CD4-positive, alpha-beta T cell (primary cell): ENCODE results near the gene YWHAG. TPM values are rescaled to one million over a fixed set of nuclear protein-coding genes. Genes with fewer than 3 reads are reported as not detected.
"Not testable (repeated sequence)": the region's sequence is repeated elsewhere in the genome, so short reads cannot be mapped to it uniquely, and the experiment has no call there.

Experiments
- ATAC-seq: fragments of 200-7000 bp; cut with Tn5 transposase; one replicate; pipeline ENCODE4 v1.10.0; 2022; ENCODE audit warnings: mild to moderate bottlenecking; ENCODE audit not compliant: poor library complexity
- CTCF ChIA-PET: fragments of 350-600 bp; sonication (Branson Sonifier 250); formaldehyde crosslinking; loops from one replicate; lab custom pipeline; 2021; ENCODE audit warnings: antibody characterized with exemption, inconsistent platforms; lab: Charles Lee
- POLR2A ChIA-PET: fragments of 350-600 bp; sonication (Branson Sonifier 250); formaldehyde crosslinking; loops from one replicate; lab custom pipeline; 2021; ENCODE audit warnings: antibody characterized with exemption, inconsistent platforms; lab: Charles Lee
- DNase-seq, 14 experiments: peaks; one replicate each; pipeline ENCODE4 v3.0.0-alpha.2; 2013 to 2020; ENCODE audit warnings: mixed read lengths in 2 of 14
- H3K27ac ChIP-seq, 2 donors: one replicate each; pipeline versions ENCODE4 v1.5.1 to v1.7.0; 2013; ENCODE audit warnings: low read length in 2 of 2, low read depth in 1 of 2, mild to moderate bottlenecking in 1 of 2
- H3K27me3 ChIP-seq, 2 experiments: 1 replicate in 1 of 2; 2 replicates in 1 of 2; pipeline versions ENCODE4 v1.6.1 to v1.7.0; 2013; ENCODE audit warnings: low read length in 2 of 2, control low read depth in 1 of 2, mild to moderate bottlenecking in 1 of 2, moderate library complexity in 1 of 2; ENCODE audit not compliant: insufficient read depth in 2 of 2, control insufficient read depth in 1 of 2
- H3K36me3 ChIP-seq: one replicate; pipeline ENCODE4 v1.6.1; 2013; ENCODE audit warnings: low read length, control low read depth; ENCODE audit not compliant: insufficient read depth
- H3K4me1 ChIP-seq: one replicate; pipeline ENCODE4 v1.6.1; 2013; ENCODE audit warnings: low read length, control low read depth; ENCODE audit not compliant: insufficient read depth
- H3K4me3 ChIP-seq: one replicate; pipeline ENCODE4 v1.5.1; 2013; ENCODE audit warnings: mild to moderate bottlenecking, low read length, moderate library complexity
- H3K9me3 ChIP-seq, 2 experiments: 1 replicate in 1 of 2; 2 replicates in 1 of 2; pipeline versions ENCODE4 v1.6.1 to v1.7.0; 2013; ENCODE audit warnings: low read length in 2 of 2, mild to moderate bottlenecking in 2 of 2, control low read depth in 1 of 2, moderate library complexity in 1 of 2; ENCODE audit not compliant: control insufficient read depth in 1 of 2, insufficient read depth in 1 of 2
- H3K27ac Mint-ChIP-seq: one replicate; pipeline ENCODE4 v1.8.0; 2020; ENCODE audit warnings: mixed read lengths
- H3K27me3 Mint-ChIP-seq: one replicate; pipeline ENCODE4 v1.8.0; 2021; ENCODE audit warnings: mixed read lengths
- H3K36me3 Mint-ChIP-seq: one replicate; pipeline ENCODE4 v1.8.0; 2021; ENCODE audit warnings: low read depth, mixed read lengths
- H3K4me1 Mint-ChIP-seq: one replicate; pipeline ENCODE4 v1.8.0; 2021; ENCODE audit warnings: low read depth, mixed read lengths
- H3K4me3 Mint-ChIP-seq: one replicate; pipeline ENCODE4 v1.8.0; 2020; ENCODE audit warnings: mild to moderate bottlenecking, mixed read lengths
- H3K9me3 Mint-ChIP-seq: one replicate; pipeline ENCODE4 v1.8.0; 2020; ENCODE audit warnings: mixed read lengths
- CTCF ChIP-seq: fragments of 200-600 bp; IDR thresholded peaks from one replicate; pipeline ENCODE4 v1.8.0; 2022; ENCODE audit warnings: antibody characterized with exemption, mild to moderate bottlenecking
- intact Hi-C, 2 experiments: fragments of 100-400 bp; cut with DNase I in 1 of 2; cut with micrococcal nuclease in 1 of 2; formaldehyde crosslinking; loops; one replicate each; pipeline versions ENCODE4 v1.15.1 to v1.9.0; 2023 to 2025; cut with DNase I, micrococcal nuclease
- total RNA-seq, 174 experiments: library from RNA in 2 of 174; stranded (reverse) in 2 of 174; gene quantifications; one replicate each; pipeline ENCODE4 v1.2.3 and lab custom pipeline; 2021 to 2026

Gene YWHAG
- total RNA-seq, 2 experiments from 2014 or later = 23.4 to 24.3 TPM

- no peak for DNase-seq
These were observed 46.9 kb upstream of the YWHAG start for GRCh38 chr7:76405738-76406137.

GRCh38 chr7:76403780-76404494 lies 45.1 kb upstream of the YWHAG start:
- no peak overlapping the region for H3K4me3 Mint-ChIP-seq
- no peaks in the 10 kb centered on the region for H3K9me3 Mint-ChIP-seq
- Histone ChIP-seq H3K9me3 (no peaks in the 10 kb centered on the region), H3K4me3 (no peak overlapping the region), H3K27ac (no peak overlapping the region), H3K4me1 (no peaks in the 10 kb centered on the region), H3K36me3 (no peaks in the 10 kb centered on the region), H3K27me3 (no peaks in the 10 kb centered on the region)
- no peaks in the 10 kb centered on the region for H3K27me3 Mint-ChIP-seq
- CTCF ChIA-PET = no interaction called here
- ATAC-seq (no peak), DNase-seq (no peak)
- intact Hi-C loops = no loop called here
- no peaks in the 10 kb centered on the region for H3K36me3 Mint-ChIP-seq
- POLR2A ChIA-PET = no interaction called here
- no peak overlapping the region for H3K27ac Mint-ChIP-seq
- H3K4me1 Mint-ChIP-seq = no peaks in the 10 kb centered on the region
- TF ChIP-seq CTCF = no peak

More at GRCh38 chr7:76405738-76406137, 46.9 kb upstream of the YWHAG start:
- no peak overlapping the region for H3K4me3 ChIP-seq
- POLR2A ChIA-PET = no interaction called here
- H3K27ac ChIP-seq = no peak overlapping the region
- no peak for ATAC-seq
- H3K9me3 ChIP-seq = no peaks in the 10 kb centered on the region
- Mint-ChIP-seq H3K27ac (no peak overlapping the region), H3K27me3 (no peaks in the 10 kb centered on the region), H3K36me3 (no peaks in the 10 kb centered on the region), H3K4me3 (no peak overlapping the region), H3K9me3 (no peaks in the 10 kb centered on the region), H3K4me1 (no peaks in the 10 kb centered on the region)
- CTCF ChIA-PET = interaction anchor here (1.2 kb wide), 1 partner anchor 92 kb away, joined by 3 read pairs; no protein-coding TSS in a partner anchor
- no peaks in the 10 kb centered on the region for H3K36me3 ChIP-seq
- no peak for TF ChIP-seq CTCF
- H3K4me1 ChIP-seq = no peaks in the 10 kb centered on the region
- intact Hi-C loops = no loop called here
- H3K27me3 ChIP-seq = no peaks in the 10 kb centered on the region

- H3K27ac ChIP-seq, H3K27ac Mint-ChIP-seq, DNase-seq, H3K4me3 Mint-ChIP-seq, H3K4me1 ChIP-seq, ATAC-seq, H3K4me1 Mint-ChIP-seq, H3K36me3 Mint-ChIP-seq, H3K9me3 Mint-ChIP-seq, CTCF ChIA-PET, POLR2A ChIA-PET, H3K9me3 ChIP-seq, H3K27me3 Mint-ChIP-seq, H3K4me3 ChIP-seq, H3K36me3 ChIP-seq, intact Hi-C loops, H3K27me3 ChIP-seq: not testable (repeated sequence)
These were observed 44.3 kb upstream of the YWHAG start for GRCh38 chr7:76403097-76403496.

GRCh38 chr7:76400248-76400647 lies 41.5 kb upstream of the YWHAG start:
- Histone ChIP-seq H3K36me3 (no peaks in the 10 kb centered on the region), H3K9me3 (no peaks in the 10 kb centered on the region), H3K27ac (no peak overlapping the region), H3K27me3 (no peaks in the 10 kb centered on the region), H3K4me1 (peaks cover 19% of the 10 kb centered on the region), H3K4me3 (no peak overlapping the region)
- no peak for TF ChIP-seq CTCF
- no peak overlapping the region for H3K4me3 Mint-ChIP-seq
- peaks cover 15% of the 10 kb centered on the region for H3K4me1 Mint-ChIP-seq
- no peaks in the 10 kb centered on the region for H3K9me3 Mint-ChIP-seq
- ATAC-seq (no peak), DNase-seq (no peak)
- no peaks in the 10 kb centered on the region for H3K27me3 Mint-ChIP-seq
- intact Hi-C loops = no loop called here
- CTCF ChIA-PET = no interaction called here
- no peak overlapping the region for H3K27ac Mint-ChIP-seq
- POLR2A ChIA-PET = no interaction called here
- H3K36me3 Mint-ChIP-seq = no peaks in the 10 kb centered on the region
